ELR (cell line): Measurements from ENCODE around the gene MVB12A.
A peak's percentile ranks its signal among the peaks of the same experiment; 100 is the strongest.

ENCODE experiments used
- DNase-seq: peaks from one replicate; pipeline ENCODE4 v3.0.0-alpha.2; 2015; ENCODE audit warnings: low read depth

The MVB12A gene

GRCh38 chr19:17419621-17420474 is at the start of gene MVB12A:
MVB12A (plus strand) TSS chr19:17420047; CDS start chr19:17420136, 89 bp downstream.
- peak; percentile 99 for DNase-seq

DNA sequence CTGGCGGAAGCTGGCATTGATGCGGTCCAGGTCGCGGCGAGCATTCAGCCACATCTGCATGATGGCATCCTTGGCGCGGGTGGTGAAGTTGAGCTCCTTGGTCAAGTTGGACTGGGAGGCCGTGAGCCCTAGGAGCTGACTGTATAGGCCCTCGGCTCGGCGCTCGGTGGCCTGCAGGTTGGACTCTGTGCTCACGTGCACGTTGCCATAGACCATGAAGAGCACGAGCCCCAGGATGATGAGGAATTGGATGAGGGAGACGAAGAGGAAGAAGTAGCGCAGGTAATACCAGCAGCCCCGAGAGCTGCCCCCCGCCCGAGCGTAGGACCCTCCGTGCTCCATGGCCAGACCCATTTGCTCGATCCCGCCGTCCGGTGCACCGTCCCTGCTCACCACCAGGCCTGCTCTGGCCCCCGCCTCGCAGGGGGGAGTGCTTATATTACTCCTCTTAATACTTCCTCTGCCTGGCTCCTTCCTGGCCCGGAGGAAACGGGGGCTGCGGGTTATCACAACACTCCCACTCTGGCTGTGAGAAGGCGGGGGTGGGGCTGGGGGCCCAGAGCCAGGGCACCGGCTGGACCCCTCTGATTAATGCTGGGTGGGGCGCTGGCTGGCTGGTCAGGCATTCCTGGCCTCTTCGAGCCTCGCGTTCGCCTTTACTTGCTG is 42.8 kb upstream of the MVB12A start, which contains the start of gene PLVAP:
PLVAP (minus strand) TSS at position 408 of the 666 bp plus-strand sequence; CDS start at position 354, 54 bp downstream.
- DNase-seq = no peak

GRCh38 chr19:17378271-17378670 is 41.6 kb upstream of the MVB12A start:
- DNase-seq = no peak

- no peak for DNase-seq
Observed at GRCh38 chr19:17379221-17379631, 40.6 kb upstream of the MVB12A start.

DNA sequence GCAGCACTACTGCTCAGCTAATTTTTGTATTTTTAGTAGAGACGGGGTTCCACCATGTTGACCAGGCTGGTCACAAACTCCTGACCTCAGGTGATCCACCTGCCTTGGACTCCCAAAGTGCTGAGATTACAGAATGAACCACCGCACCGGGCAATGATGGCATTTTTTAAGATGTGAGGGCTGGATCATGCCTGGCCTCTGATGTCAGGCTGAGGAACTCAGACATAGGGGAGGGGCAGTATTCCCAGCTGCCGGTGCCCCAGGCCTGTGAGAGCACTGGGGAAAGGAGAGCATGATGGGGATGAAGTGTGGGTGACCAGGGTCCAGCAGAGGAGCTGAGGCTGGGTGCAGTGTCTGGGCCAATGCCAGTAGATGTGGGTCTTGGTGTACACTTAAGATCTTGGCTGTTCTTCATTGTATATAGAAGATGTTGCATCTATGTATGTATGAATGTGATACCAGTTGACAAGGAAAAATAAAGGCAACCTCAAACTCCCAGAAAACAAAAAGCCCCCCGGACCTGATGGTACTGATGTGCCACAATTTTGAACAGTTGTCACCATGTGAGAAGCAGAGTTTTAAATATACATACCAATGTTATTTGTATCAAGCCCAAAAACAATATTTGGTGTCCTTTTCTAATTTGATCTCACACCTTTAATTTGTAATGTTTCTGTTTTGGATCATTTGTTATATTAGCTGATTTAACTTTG is 39.3 kb upstream of the MVB12A start:
- DNase-seq = no peak

DNA sequence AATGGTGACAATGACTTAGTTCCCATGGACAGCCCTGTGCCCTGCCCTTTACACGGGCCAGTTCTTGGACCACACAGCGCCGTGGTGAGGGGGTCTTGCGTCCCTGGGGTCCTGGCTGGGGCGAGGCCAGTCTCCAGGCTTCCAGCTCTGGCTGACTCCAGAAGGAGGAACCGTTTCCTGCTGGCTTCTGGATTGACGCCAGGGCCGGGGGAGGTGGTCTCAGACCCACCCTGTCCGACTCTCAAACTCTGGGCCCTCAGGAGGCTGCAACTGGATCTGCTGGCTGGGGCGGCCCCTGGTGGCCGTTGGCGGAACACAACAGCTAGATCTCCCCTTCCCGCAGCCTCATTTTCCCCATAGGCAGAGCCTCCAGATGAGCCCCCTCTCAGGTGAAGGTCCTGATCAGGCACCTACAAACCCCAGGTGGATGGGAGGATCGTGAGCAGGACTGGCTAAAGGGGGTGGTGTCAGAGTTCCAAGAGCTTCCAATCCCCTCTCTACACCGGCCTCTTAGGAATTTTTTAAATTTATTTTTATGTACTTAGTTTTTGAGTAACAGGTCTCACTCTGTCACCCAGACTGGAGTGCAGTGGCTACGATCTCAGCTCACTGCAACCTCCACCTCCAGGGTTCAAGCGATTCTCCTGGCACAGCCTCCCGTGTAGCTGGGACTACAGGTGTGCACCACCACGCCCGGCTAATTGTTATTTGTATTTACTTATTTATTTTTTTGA is 33.8 kb upstream of the MVB12A start:
- DNase-seq = peak; percentile 64

GRCh38 chr19:17389288-17389687 is 30.6 kb upstream of the MVB12A start:
- no peak for DNase-seq

GRCh38 chr19:17389957-17390664 is 29.7 kb upstream of the MVB12A start:
- DNase-seq = no peak

GRCh38 chr19:17390665-17391370 is 29.0 kb upstream of the MVB12A start:
- DNase-seq = peak; percentile 94

DNA sequence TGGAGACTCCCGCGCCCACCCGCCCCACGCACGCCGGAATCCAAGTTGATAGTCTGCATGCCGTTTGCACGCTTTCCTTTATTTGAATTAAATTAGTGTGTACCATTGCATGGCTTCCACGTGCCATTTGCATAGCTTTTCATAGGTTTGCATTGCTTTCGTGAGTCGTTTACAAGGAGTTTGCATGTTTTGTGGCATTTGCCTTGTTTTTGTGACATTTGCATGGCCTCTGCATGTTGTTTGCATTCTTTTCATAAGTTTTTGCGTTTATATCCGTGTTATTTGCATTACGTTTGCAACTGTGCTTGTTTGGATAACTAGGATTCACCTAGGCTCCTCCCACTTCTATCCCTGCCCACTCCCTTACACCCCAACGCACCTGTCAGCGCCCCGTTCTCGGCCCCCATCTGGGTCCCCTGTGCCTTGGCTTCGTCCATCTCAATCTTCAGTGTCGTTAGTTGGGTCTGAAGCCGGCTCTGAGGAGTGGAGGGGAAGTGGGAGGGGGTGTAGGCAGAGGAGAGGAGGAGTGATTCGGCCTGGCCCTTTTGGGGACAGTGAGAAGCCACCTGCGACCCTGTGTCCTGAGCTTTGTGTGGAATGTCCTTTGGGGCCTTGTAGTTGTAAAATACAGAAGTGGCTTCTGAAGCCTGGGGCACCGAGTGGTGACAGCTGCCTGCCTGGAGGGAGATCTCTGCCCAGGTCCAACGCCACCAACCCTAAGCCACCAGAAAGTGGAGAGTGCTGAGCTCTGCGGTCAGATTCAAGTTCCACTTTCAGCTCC is 28.3 kb upstream of the MVB12A start:
- no peak for DNase-seq

GRCh38 chr19:17393002-17393401 is 26.8 kb upstream of the MVB12A start:
- DNase-seq = peak; percentile 23

DNA sequence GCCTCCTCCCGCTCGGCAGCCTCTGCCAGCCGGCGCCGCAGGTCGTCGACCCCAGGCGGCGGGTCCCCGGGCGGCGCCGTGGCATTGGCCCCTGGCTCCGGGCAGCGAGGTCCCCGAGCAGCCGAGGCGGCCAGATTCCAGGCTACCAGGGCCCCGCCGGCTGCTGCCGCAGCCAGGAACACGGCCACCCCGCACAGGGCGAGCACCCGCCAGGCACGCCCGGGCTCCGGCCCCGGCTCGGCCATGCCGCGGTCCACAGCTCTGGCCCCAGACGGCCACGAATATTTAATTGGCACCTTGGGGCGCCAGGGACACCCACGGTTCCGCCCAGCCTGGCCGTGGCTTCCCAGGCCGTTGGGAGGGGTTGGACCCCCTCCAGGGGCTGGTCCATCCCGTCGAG is 25.9 kb upstream of the MVB12A start, which contains the start of gene CCDC194:
CCDC194 (minus strand) TSS at position 283 of the 400 bp plus-strand sequence; CDS start at position 245, 38 bp downstream.
- no peak for DNase-seq

DNA sequence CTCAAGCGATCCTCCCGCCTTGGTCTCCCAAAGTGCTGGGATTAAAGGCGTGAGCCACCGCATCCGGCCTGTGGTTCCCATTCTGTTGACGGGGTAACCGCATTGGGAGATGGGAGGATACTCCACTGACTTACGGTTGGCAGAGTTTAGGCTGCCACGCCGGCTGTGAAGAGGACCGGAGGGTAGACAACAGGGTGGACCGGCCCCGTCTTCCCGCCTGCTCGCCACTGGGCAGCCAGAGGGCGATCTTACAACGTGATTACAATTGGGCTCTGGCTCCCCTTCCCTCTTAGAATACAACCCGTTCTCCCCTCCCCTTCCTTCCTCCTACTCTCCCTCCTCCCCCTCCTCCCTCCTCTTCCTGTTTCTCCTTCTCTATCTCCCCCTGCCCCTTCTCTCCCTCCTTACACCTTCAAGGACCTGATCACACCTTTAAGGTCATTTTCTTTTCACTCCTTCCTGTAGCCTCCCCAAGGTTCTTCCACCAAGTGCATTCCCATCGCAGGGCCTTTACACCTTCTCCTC is 24.9 kb upstream of the MVB12A start:
- DNase-seq = peak; percentile 75

DNA sequence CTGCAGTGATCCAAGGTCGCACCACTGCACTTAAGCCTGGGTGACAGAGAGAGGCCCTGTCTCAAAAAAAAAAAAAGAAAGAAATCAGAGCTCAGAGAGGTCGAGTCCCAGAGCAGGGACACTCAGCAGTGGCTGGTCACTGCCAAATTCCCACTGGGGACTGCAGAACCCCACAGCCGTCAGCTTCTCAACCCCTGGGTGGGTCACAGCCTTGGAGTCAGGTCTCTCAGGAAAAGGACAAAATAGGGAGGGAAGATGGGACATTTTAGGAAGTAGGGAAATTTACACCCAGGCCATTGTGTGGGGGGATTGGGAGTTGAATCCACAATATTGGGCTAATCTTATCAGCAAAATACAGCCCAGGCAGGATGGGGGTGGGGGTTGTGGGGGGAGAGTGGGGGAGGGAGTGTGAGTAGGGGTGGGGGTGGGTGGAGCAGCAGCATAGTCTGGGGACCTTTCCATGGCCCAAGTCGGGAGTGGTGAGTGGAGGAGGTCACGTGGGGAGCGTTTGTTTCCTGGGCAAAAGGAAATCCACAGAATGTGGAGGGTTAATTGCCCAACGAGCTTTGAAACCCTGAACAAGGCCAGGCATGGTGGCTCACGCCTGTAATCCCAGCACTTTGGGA is 20.8 kb upstream of the MVB12A start:
- DNase-seq = no peak

DNA sequence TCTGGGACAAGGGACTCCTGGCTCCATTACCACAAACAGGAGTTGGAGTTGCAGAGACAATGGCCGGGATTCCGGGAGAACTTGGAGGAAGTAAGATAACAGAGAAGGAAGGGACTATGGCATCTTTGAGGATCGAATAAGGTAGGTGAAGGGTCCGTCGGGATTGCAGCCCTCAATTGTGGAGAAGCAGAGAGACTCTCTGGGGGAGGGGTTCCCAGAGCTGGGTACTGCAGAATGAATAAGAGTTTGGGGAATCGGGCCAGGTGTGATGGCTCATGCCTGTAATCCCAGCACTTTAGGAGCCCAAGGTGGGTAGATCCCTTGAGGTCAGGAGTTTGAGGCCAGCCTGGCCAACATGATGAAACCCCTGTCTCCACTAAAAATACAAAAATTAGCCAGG is 18.2 kb upstream of the MVB12A start:
- no peak for DNase-seq

GRCh38 chr19:17402982-17403855 is 16.6 kb upstream of the MVB12A start:
- peak; percentile 20 for DNase-seq

DNA sequence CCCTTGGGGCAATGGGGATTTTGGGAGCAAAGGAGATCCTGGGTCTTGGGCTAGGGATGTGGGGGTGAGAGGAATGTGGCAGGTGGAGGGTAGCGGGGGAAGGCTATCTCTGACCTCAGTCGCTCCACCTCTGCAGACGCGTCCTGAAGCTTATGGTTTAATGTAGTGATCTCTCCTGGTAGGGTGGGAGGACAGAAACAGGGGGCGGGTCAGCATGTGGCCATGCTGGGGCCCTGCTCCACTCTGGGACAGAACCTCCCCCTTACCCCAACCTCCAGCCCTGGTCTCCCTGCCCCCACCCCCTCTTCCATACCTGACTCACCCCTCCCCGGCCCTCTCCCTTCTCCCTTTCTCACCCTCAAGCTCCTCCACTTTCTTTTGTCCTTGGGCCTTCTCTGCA is 15.8 kb upstream of the MVB12A start:
- no peak for DNase-seq
